Type B pancreatic cell (in vitro differentiated cells): ENCODE data around the gene ZCCHC14. TPM values are rescaled to one million over a fixed set of nuclear protein-coding genes. Genes with fewer than 3 reads are reported as not detected.

ENCODE experiments used
- DNase-seq: peaks from one replicate; pipeline ENCODE4 v3.0.0; 2021; ENCODE audit warnings: mixed read lengths; ENCODE audit not compliant: unreplicated experiment; ENCODE audit errors: extremely low spot score
- H3K27ac Mint-ChIP-seq: 2 replicates; pipeline ENCODE4 v1.8.0; 2021; ENCODE audit warnings: mild to moderate bottlenecking, mixed read lengths
- H3K27me3 Mint-ChIP-seq: 2 replicates; pipeline ENCODE4 v1.8.0; 2021; ENCODE audit warnings: mixed read lengths
- H3K36me3 Mint-ChIP-seq: 2 replicates; pipeline ENCODE4 v1.8.0; 2021; ENCODE audit warnings: mixed read lengths
- H3K4me1 Mint-ChIP-seq: one replicate; pipeline ENCODE4 v1.8.0; 2021; ENCODE audit warnings: mixed read lengths; ENCODE audit not compliant: unreplicated experiment
- H3K4me3 Mint-ChIP-seq: 2 replicates; pipeline ENCODE4 v1.8.0; 2021; ENCODE audit warnings: mild to moderate bottlenecking, mixed read lengths
- H3K9me3 Mint-ChIP-seq: 2 replicates; pipeline ENCODE4 v1.8.0; 2021; ENCODE audit warnings: mixed read lengths
- total RNA-seq: library from RNA; stranded (reverse); gene quantifications from 2 replicates; pipeline ENCODE4 v1.2.1, GENCODE V29; 2021; ENCODE audit warnings: low replicate concordance
- TF ChIP-seq, protein P1 (sequence below): fragments of 200-600 bp; sonication (generic); conservative IDR thresholded peaks from 2 replicates; pipeline ENCODE4 v1.5.0; 2021; ENCODE audit warnings: antibody characterized with exemption, mild to moderate bottlenecking

Gene ZCCHC14
- total RNA-seq, 1 donor from 2014 or later: 32.3 TPM

DNA sequence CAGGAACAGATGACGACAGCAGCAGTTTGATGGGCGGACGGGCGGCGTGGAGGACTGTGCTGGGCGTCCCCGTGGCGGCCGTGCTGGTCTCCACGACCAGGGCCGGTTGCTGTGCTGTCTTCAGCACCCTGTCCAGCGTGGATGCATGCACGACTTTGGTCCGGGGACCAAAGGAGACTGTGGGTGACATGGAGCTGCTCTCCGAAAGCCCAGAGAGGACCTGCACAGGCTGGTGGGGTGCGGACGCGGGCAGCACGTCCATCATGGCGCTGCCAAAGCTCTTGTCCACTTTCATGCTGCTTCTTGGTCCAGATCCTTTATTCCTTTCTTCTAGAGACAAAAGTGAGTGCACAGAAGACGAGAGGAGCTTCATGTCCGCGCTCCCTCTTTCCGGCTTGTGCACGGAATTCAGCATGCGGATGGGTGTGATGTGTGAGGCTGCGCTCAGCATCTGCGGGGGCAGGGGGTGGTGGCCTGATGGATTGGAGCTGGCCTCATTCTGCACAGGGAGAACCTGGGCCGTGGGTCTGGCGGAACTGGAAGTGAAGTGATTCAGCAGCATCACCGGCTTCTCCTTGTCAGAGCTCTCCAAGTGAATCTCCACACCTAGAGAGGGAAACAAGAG lies 80.3 kb downstream of the ZCCHC14 start:
- DNase-seq: no peak
- TF ChIP-seq, protein P1, sequence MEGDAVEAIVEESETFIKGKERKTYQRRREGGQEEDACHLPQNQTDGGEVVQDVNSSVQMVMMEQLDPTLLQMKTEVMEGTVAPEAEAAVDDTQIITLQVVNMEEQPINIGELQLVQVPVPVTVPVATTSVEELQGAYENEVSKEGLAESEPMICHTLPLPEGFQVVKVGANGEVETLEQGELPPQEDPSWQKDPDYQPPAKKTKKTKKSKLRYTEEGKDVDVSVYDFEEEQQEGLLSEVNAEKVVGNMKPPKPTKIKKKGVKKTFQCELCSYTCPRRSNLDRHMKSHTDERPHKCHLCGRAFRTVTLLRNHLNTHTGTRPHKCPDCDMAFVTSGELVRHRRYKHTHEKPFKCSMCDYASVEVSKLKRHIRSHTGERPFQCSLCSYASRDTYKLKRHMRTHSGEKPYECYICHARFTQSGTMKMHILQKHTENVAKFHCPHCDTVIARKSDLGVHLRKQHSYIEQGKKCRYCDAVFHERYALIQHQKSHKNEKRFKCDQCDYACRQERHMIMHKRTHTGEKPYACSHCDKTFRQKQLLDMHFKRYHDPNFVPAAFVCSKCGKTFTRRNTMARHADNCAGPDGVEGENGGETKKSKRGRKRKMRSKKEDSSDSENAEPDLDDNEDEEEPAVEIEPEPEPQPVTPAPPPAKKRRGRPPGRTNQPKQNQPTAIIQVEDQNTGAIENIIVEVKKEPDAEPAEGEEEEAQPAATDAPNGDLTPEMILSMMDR: no peak
- Mint-ChIP-seq H3K4me1 (no peaks in the 10 kb centered on the region), H3K27me3 (no peaks in the 10 kb centered on the region), H3K36me3 (peaks cover 9% of the 10 kb centered on the region), H3K27ac (no peak overlapping the region), H3K4me3 (no peak overlapping the region), H3K9me3 (no peaks in the 10 kb centered on the region)

DNA sequence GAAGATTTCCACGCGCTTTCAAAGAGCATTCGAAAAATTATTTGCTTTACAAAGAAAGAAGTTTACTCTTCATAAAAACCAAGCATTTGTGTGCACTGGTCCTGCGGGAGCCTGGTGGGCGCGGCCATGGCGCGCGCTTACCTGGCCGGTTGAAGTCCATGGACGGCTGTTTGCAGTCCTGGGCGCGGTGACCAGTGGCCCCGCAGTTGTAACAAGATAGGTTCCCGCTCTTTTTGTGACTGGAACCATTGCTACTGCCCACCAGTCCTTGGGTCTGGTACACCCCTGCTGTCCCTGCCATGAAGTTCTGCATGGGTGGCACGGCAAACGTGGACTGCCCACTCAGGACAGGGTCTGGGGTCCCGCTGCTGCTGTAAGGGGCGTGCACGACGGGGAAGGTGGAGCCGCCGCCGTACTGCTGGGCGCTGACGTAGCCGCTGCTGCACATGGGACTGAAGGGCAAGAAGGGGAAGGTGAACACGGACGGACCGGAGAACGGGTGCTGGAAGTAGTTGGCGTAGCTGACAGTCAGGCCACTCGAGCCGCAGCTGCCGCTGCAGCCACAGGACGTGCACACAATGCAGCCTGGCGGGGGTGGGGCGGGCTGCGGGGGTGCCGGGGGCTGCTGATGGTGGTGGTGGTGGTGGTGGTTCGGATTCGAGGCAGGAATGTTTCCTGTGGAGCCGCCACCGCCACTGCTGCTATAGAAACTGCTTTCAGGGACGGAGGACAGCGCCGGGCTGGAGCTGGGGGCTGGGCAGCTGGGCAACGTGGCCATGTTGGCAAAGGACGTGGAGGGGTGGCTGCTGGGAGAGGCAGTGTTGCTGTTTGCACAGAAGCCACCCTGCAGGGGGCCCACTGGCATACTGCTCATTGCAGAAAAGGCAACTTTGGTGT lies 81.2 kb downstream of the ZCCHC14 start:
- TF ChIP-seq, protein P1: no peak
- H3K4me1 Mint-ChIP-seq: no peaks in the 10 kb centered on the region
- H3K36me3 Mint-ChIP-seq: peaks cover 15% of the 10 kb centered on the region
- H3K4me3 Mint-ChIP-seq: no peak overlapping the region
- H3K27me3 Mint-ChIP-seq: no peaks in the 10 kb centered on the region
- no peak for DNase-seq
- no peak overlapping the region for H3K27ac Mint-ChIP-seq
- H3K9me3 Mint-ChIP-seq: no peaks in the 10 kb centered on the region

DNA sequence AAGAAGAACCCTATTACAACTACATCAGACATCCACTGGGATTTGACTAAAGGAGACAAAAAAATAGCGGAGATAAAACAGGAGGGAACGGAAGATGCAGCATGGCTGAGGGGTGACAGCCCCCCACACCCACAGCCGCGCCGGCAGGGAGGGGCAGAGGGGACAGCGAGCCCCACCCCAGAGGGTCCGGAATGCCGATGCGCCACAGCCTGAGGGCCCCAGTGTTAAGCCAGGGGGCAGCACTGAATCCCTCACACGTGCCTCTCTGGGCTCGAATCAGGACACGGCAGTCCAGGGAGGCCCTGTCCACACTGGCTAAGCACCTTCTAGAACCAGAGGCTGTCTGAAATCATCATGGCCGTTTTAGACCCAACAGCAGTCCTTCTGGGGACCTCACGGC lies 81.9 kb downstream of the ZCCHC14 start:
- TF ChIP-seq, protein P1: no peak
- H3K27me3 Mint-ChIP-seq: no peaks in the 10 kb centered on the region
- peaks cover 15% of the 10 kb centered on the region for H3K36me3 Mint-ChIP-seq

DNA sequence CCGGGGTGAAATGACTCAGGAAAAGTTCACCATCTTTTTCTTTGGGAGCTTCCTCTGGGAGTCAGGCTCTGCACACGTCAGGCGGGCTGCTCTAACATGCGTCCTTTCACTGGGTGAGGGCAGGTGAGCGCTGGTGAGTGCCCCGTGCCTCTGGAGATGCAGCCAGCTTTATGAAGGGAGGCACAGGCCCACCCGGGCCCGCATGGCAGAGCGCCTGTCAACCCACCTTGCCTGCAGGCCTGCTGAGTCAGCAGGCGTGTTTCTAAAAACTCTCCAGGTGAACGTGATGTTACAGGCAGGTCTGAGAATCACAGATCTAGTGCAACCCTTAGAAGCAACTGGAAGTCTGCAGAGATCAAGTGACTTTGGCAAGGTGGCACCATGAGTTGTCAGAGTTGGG lies 82.3 kb downstream of the ZCCHC14 start:
- no peak overlapping the region for H3K4me3 Mint-ChIP-seq
- no peaks in the 10 kb centered on the region for H3K9me3 Mint-ChIP-seq
- H3K27me3 Mint-ChIP-seq: no peaks in the 10 kb centered on the region
- peaks cover 15% of the 10 kb centered on the region for H3K36me3 Mint-ChIP-seq
- no peak overlapping the region for H3K27ac Mint-ChIP-seq
- H3K4me1 Mint-ChIP-seq: no peaks in the 10 kb centered on the region
- TF ChIP-seq, protein P1: no peak
- DNase-seq: no peak

More for the DNA sequence above, 81.9 kb downstream of the ZCCHC14 start:
- no peak for DNase-seq
- Mint-ChIP-seq H3K9me3 (no peaks in the 10 kb centered on the region), H3K4me3 (no peak overlapping the region), H3K27ac (no peak overlapping the region), H3K4me1 (no peaks in the 10 kb centered on the region)

DNA sequence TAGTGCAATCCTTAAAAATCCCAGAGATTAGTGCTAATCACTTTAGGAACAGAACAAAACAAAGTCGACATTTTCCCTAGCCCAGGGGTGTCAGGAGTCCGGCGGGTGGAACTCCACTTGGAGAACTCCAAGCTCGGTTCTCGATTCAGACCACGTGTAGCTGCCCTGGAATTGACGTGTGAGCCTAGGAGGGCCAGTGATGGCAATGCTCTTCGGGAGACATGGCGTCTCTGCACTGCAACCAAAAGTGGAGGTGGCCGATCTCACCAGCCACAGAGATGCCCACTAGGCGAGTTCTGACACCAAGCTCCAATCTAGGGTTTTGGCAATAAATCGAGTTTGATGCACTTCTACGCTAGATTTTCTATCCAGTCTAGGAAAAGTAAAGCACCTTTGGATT lies 83.0 kb downstream of the ZCCHC14 start:
- H3K9me3 Mint-ChIP-seq: no peaks in the 10 kb centered on the region
- H3K36me3 Mint-ChIP-seq: peaks cover 18% of the 10 kb centered on the region

More for the DNA sequence above, 83.0 kb downstream of the ZCCHC14 start:
- H3K27ac Mint-ChIP-seq: no peak overlapping the region
- no peaks in the 10 kb centered on the region for H3K4me1 Mint-ChIP-seq
- TF ChIP-seq, protein P1: no peak
- H3K27me3 Mint-ChIP-seq: no peaks in the 10 kb centered on the region
- no peak overlapping the region for H3K4me3 Mint-ChIP-seq
- no peak for DNase-seq
